Activated CD4-positive, alpha-beta T cell treated with anti-CD3 and anti-CD28 coated beads, Interleukin-2, amount 50 U/mL, for 48 hours (primary cell): ENCODE results near the gene IGF1R.

Experiments
- DNase-seq, 2 experiments: peaks; one replicate each; pipeline ENCODE4 v3.0.0-alpha.2; 2020

Gene IGF1R

GRCh38 chr15:99010768-99011167, 362.4 kb downstream of the IGF1R start:
- no peak for DNase-seq
